Activated CD8-positive, alpha-beta T cell treated with anti-CD3 and anti-CD28 coated beads for 36 hours (primary cell): ENCODE results near the gene ATMIN. TPM values are rescaled to one million over a fixed set of nuclear protein-coding genes. Genes with fewer than 3 reads are reported as not detected.
A peak's percentile ranks its signal among the peaks of the same experiment; 100 is the strongest.

Experiments used
- ATAC-seq: fragments of 200-7000 bp; cut with Tn5 transposase; one replicate; pipeline ENCODE4 v1.10.0; 2021; ENCODE audit warnings: mild to moderate bottlenecking, moderate library complexity
- CTCF ChIA-PET: fragments of 350-600 bp; sonication (Branson Sonifier 250); formaldehyde crosslinking; loops from one replicate; lab custom pipeline; 2021; ENCODE audit warnings: antibody characterized with exemption; lab: Charles Lee
- POLR2A ChIA-PET: fragments of 350-600 bp; sonication (Branson Sonifier 250); formaldehyde crosslinking; loops from one replicate; lab custom pipeline; 2021; ENCODE audit warnings: antibody characterized with exemption; lab: Charles Lee
- DNase-seq: peaks from one replicate; pipeline ENCODE4 v3.0.0-alpha.2; 2020
- H3K27ac Mint-ChIP-seq: one replicate; pipeline ENCODE4 v1.8.0; 2021; ENCODE audit warnings: mild to moderate bottlenecking, mixed read lengths
- H3K27me3 Mint-ChIP-seq: one replicate; pipeline ENCODE4 v1.8.0; 2021; ENCODE audit warnings: mixed read lengths
- H3K36me3 Mint-ChIP-seq: one replicate; pipeline ENCODE4 v1.8.0; 2021; ENCODE audit warnings: low read depth, mixed read lengths
- H3K4me1 Mint-ChIP-seq: one replicate; pipeline ENCODE4 v1.8.0; 2021; ENCODE audit warnings: low read depth, mixed read lengths
- H3K4me3 Mint-ChIP-seq: one replicate; pipeline ENCODE4 v1.8.0; 2021; ENCODE audit warnings: mild to moderate bottlenecking, moderate library complexity, mixed read lengths
- H3K9me3 Mint-ChIP-seq: one replicate; pipeline ENCODE4 v1.8.0; 2021; ENCODE audit warnings: mixed read lengths
- CTCF ChIP-seq: fragments of 200-600 bp; IDR thresholded peaks from one replicate; pipeline ENCODE4 v1.8.0; 2022; ENCODE audit warnings: antibody characterized with exemption, mild to moderate bottlenecking
- intact Hi-C: fragments of 100-400 bp; cut with micrococcal nuclease; formaldehyde crosslinking; loops from one replicate; pipeline ENCODE4 v1.10.0; 2022
- total RNA-seq, 2 experiments: library from RNA; stranded (reverse); gene quantifications; one replicate each; pipeline ENCODE4 v1.2.3, GENCODE V29; 2021

Gene ATMIN
- total RNA-seq: 10 to 100 TPM; 17.9 to 19.7 TPM

- Mint-ChIP-seq H3K9me3 (no peaks in the 10 kb centered on the region), H3K4me3 (peak within 1 kb of the TSS; percentile 81), H3K36me3 (peaks cover 25% of the 10 kb centered on the region), H3K27ac (peak within 1 kb of the TSS; percentile 63), H3K4me1 (peaks cover 26% of the 10 kb centered on the region), H3K27me3 (no peaks in the 10 kb centered on the region)
- TF ChIP-seq CTCF: peak; percentile 99
- ChIA-PET POLR2A (interaction anchor here (1.1 to 1.8 kb wide), 4 partner anchors 18 to 41 kb away, joined by 3 to 7 read pairs (median 4); partner anchors contain the start of genes C16orf46, CENPN and CMC2), CTCF (interaction anchor here (0.6 to 4.9 kb wide), 35 partner anchors 9 to 703 kb away, joined by 3 to 50 read pairs (median 4); partner anchors contain the start of genes C16orf46, CENPN and CMC2)
- intact Hi-C loops: no loop called here
- ATAC-seq: peak; percentile 97
- peak; percentile 87 for DNase-seq
Measured at GRCh38 chr16:81035398-81035974, at the start of gene ATMIN. ATMIN (plus strand) TSS chr16:81035842; CDS start chr16:81035871, 29 bp downstream.

- CTCF ChIA-PET: interaction anchor here (1.5 kb wide), 1 partner anchor 12 kb away, joined by 4 read pairs; no protein-coding TSS in a partner anchor
- H3K4me1 Mint-ChIP-seq: peaks cover 28% of the 10 kb centered on the region
Measured at GRCh38 chr16:80986557-80986956, 49.1 kb upstream of the ATMIN start.

GRCh38 chr16:80988756-80989155, 46.9 kb upstream of the ATMIN start:
- no peak overlapping the region for H3K4me3 Mint-ChIP-seq
- ChIA-PET POLR2A (interaction anchor here (1.4 kb wide), 1 partner anchor 14 kb away, joined by 4 read pairs; no protein-coding TSS in a partner anchor), CTCF (interaction anchor here (0.7 to 2.6 kb wide), 3 partner anchors 14 to 16 kb away, joined by 3 to 13 read pairs (median 4); no protein-coding TSS in a partner anchor)
- no peak for TF ChIP-seq CTCF
- H3K36me3 Mint-ChIP-seq: peaks cover 27% of the 10 kb centered on the region
- no peaks in the 10 kb centered on the region for H3K27me3 Mint-ChIP-seq
- H3K27ac Mint-ChIP-seq: no peak overlapping the region
- DNase-seq: no peak
- H3K4me1 Mint-ChIP-seq: peaks cover 34% of the 10 kb centered on the region
- no peak for ATAC-seq
- H3K9me3 Mint-ChIP-seq: no peaks in the 10 kb centered on the region
- intact Hi-C loops: no loop called here

More at GRCh38 chr16:80986557-80986956, 49.1 kb upstream of the ATMIN start:
- H3K27ac Mint-ChIP-seq: no peak overlapping the region
- no peaks in the 10 kb centered on the region for H3K27me3 Mint-ChIP-seq
- H3K9me3 Mint-ChIP-seq: no peaks in the 10 kb centered on the region
- TF ChIP-seq CTCF: no peak
- DNase-seq (no peak), ATAC-seq (no peak)
- POLR2A ChIA-PET: interaction anchor here (0.7 kb wide), 1 partner anchor 874 kb away, joined by 3 read pairs; no protein-coding TSS in a partner anchor
- peaks cover 20% of the 10 kb centered on the region for H3K36me3 Mint-ChIP-seq
- no peak overlapping the region for H3K4me3 Mint-ChIP-seq
- intact Hi-C loops: no loop called here

- no peak for ATAC-seq
- DNase-seq: no peak
- no peak overlapping the region for H3K4me3 Mint-ChIP-seq
- no peaks in the 10 kb centered on the region for H3K27me3 Mint-ChIP-seq
- no peak for TF ChIP-seq CTCF
- CTCF ChIA-PET: interaction anchor here (2.6 kb wide), 1 partner anchor 14 kb away, joined by 13 read pairs; no protein-coding TSS in a partner anchor
- POLR2A ChIA-PET: no interaction called here
- intact Hi-C loops: no loop called here
- peaks cover 39% of the 10 kb centered on the region for H3K4me1 Mint-ChIP-seq
- no peak overlapping the region for H3K27ac Mint-ChIP-seq
- peaks cover 35% of the 10 kb centered on the region for H3K36me3 Mint-ChIP-seq
- no peaks in the 10 kb centered on the region for H3K9me3 Mint-ChIP-seq
Measured at GRCh38 chr16:80989801-80990200, 45.8 kb upstream of the ATMIN start.

GRCh38 chr16:80990577-80990976, 45.1 kb upstream of the ATMIN start:
- ChIA-PET CTCF (interaction anchor here (2.6 kb wide), 1 partner anchor 14 kb away, joined by 13 read pairs; no protein-coding TSS in a partner anchor), POLR2A (interaction anchor here (1.0 kb wide), 1 partner anchor 16 kb away, joined by 3 read pairs; the partner anchor contains the start of genes CENPN and CMC2)
- Mint-ChIP-seq H3K27ac (no peak overlapping the region), H3K9me3 (no peaks in the 10 kb centered on the region), H3K4me3 (no peak overlapping the region), H3K36me3 (peaks cover 41% of the 10 kb centered on the region), H3K27me3 (no peaks in the 10 kb centered on the region), H3K4me1 (peaks cover 36% of the 10 kb centered on the region)
- ATAC-seq (no peak), DNase-seq (no peak)
- intact Hi-C loops: no loop called here
- TF ChIP-seq CTCF: no peak
